ENCODE measurements around the gene BRPF3. TPM values are rescaled to one million over a fixed set of nuclear protein-coding genes. Genes with fewer than 3 reads are reported as not detected.

The BRPF3 gene
- total RNA-seq, 1 donor from 2014 or later = 26.1 TPM

GRCh38 chr6:36227379-36228228, 31.1 kb downstream of the BRPF3 start:
- DNase-seq (ENCODE audit: low spot score) = no peak

DNA sequence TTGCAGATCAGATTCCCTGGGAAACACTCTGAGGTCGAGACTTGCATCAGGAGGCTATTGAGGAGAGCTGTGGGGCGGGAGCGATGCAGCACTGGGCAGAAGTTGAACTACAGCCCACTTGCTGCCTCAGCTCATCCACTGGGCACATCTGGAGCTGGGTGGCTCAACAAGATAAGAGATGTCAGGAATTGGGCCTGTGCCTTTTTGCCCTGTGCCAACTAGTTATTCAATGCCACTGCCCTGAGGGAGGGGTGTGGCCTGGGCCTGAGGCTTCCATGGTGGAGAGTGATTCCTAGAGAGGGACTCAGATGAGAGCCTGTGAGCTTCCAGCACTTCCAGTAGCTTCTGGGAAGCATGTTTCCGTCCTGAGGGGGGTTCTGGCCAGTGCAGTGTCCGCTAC, 32.7 kb downstream of the BRPF3 start:
- DNase-seq (ENCODE audit: low spot score) = no peak

DNA sequence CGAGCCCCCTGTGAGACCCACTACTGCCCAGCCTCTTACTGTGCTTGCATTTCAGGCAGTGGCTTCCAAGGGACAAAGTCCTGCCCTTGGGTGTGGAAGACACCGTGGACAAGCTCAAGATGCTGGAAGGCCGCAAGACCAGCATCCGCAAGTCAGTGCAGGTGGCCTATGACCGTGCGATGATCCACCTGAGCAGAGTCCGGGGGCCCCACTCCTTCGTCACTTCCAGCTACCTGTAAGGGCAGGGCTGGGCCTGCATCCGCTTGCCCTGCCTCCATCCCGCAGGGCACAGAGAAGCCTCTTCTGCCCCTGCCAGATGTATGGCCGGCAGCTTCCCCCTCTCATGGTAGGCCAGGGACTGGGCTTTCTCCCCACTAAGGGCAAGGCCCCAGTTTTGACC, 33.8 kb downstream of the BRPF3 start:
- peak; percentile 80 for DNase-seq (ENCODE audit: low spot score)

- no peak for DNase-seq (ENCODE audit: low spot score)
Observed at GRCh38 chr6:36232172-36232571, 35.6 kb downstream of the BRPF3 start.

- no peak for DNase-seq (ENCODE audit: low spot score)
Observed at GRCh38 chr6:36235309-36235708, 38.8 kb downstream of the BRPF3 start.

GRCh38 chr6:36235862-36236261, 39.3 kb downstream of the BRPF3 start:
- DNase-seq (ENCODE audit: low spot score) = no peak

GRCh38 chr6:36239774-36240173, 43.2 kb downstream of the BRPF3 start:
- DNase-seq (ENCODE audit: low spot score) = no peak

DNA sequence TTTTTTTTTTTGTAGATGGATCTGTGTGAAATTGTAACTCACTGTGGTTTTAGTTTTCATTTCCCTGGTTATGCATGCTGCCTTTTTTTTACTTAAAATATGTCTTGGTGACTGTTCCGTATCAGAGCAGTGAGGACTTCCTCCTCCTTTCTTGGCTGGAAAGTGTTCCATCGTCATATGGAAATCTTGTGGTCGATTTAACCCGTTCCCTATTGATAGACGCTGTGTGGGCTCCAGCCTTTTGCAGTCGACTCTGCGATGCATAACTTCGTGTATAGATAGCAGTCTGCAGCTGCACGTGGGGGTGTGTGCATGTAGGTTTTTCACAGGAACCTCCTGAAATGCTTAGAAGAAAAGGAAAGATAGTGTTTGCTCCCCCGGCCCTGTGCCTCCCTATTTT, 45.2 kb downstream of the BRPF3 start:
- DNase-seq (ENCODE audit: low spot score) = no peak

GRCh38 chr6:36242161-36242560, 45.6 kb downstream of the BRPF3 start:
- DNase-seq (ENCODE audit: low spot score) = no peak

DNA sequence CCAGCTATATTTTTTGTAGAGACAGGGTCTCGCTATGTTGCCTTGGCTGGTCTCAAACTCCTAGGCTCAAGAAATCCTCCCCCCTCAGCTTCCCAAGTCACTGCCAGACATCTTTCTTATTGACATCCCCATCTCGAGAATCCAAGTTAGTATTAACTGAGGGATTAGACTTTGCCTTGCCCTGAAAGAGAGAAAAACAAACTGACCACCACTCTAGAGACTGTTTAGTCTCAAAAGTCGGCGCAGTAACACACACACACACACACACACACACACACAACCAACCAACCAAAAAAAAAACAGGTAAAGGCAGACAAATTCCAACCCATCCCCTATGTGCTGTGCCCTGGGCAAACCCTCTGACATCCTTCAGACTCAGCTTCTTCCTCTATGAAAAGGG, 46.1 kb downstream of the BRPF3 start:
- no peak for DNase-seq (ENCODE audit: low spot score)

GRCh38 chr6:36243562-36244212, 47.1 kb downstream of the BRPF3 start:
- DNase-seq (ENCODE audit: low spot score) = no peak

GRCh38 chr6:36244641-36245280, 48.2 kb downstream of the BRPF3 start:
- no peak for DNase-seq (ENCODE audit: low spot score)

DNA sequence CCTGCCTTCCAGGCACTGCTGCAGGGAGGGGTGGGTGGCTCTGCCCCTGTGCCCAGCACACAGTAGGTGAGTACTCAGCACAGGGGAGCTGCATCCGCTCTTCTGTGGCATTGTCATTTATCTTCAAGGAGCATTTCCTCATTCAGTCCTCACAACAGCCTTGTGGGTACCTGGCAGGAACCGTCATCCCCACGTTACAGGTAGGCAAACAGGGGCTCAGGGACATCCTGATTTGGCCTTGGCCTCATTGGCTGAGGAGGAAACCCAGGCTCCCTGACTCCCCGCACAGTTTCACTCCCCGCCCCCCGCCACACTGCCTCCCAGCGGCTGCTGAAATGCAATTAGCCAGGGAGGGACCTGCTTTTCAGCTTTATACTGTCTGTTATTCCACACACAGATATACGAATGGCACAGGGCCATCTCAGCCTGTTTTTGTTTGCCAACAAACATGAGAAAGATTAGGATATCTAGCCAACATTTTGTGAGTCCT, 49.1 kb downstream of the BRPF3 start:
- DNase-seq (ENCODE audit: low spot score) = no peak

DNA sequence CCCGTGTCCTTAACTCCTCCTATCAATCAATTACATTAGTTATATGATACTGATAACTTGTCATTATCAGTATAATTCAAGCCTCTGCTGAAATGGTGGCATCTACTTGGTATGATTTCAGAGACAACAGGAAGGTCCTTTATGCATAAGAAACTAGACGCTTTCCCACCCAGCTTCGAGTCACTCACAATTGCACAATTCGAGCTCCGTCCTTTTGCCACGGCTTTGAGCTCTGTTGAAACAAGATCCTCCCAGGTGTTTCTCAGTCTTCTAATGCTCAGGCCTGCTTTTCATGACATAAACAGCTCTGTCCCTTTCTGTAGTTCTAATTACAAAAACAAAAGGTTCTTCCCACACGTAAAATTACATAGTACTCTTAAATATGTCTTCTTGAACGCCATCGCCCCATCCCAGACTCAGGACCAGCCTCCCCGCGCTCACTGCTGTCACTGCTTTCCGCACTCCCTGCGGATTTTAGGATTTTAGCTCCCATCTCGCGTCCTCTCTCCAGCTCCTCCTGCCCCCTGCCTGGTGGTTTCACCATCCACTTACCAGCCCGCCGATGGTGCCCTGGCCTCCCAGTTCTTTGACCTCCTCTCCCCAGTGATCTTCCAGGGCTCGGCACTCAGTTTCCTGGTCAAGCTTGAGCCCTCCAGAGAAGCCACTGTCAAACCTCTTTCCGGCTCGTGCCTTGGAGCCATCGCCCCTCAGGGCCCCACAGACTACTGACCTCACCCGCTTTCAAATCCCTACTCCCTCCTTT, 50.1 kb downstream of the BRPF3 start:
- DNase-seq (ENCODE audit: low spot score) = no peak

- no peak for DNase-seq (ENCODE audit: low spot score)
Observed at GRCh38 chr6:36247693-36248092, 51.1 kb downstream of the BRPF3 start.

GRCh38 chr6:36248980-36249379, 52.4 kb downstream of the BRPF3 start:
- no peak for DNase-seq (ENCODE audit: low spot score)

- DNase-seq (ENCODE audit: low spot score) = no peak
Observed at GRCh38 chr6:36249536-36249935, 53.0 kb downstream of the BRPF3 start.

DNA sequence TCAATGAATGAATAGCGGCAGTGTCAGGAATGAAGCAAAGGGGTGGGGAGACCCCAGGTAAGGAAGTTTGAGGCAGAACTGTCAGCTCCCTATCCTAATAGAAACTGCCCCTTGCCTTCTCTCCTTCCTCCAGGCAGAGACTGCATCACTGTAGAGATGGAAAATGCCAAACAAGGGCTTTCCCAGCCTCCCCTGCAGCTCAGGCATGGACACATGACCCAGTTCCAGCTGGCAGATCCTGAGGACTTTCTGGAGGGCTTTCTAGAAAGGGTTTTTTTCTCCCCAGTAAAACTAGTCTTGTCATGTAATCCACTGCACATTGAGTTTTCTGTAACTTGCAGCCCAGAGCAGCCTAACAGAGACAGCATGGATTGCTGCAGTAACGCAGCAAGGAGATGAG, 55.5 kb downstream of the BRPF3 start:
- no peak for DNase-seq (ENCODE audit: low spot score)

GRCh38 chr6:36263390-36264000, 67.0 kb downstream of the BRPF3 start:
- no peak for DNase-seq (ENCODE audit: low spot score)

DNA sequence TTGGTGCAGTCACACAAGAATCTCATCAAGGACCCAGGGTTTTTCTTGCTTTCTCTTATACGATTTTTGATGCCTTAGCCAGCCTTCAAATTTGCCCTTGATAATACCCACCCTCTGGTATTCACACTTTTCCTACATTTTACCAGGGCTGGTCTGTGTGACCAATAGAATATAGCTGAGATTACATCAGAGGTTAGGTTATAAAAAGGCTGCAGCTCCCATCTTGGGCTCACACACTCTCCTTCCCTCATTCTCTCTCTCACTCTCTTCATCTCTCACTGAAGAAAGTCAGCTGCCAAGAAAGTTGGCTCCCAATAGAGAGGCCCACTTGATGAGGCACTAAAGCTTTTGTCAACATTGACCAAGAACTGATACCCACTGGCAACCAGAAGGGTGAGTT, 69.2 kb downstream of the BRPF3 start:
- DNase-seq (ENCODE audit: low spot score) = no peak

Measured in mesenteric fat pad (tissue), 1 donor.